Ectodermal cell (in vitro differentiated cells): Measurements from ENCODE around the gene NOX4.
"Not testable (repeated sequence)": the region's sequence is repeated elsewhere in the genome, so short reads cannot be mapped to it uniquely, and the experiment has no call there.

Experiments
- H3K27ac ChIP-seq: 2 replicates; pipeline ENCODE4 v1.7.0; 2013; ENCODE audit warnings: mild to moderate bottlenecking, low read depth, low read length; ENCODE audit not compliant: insufficient read depth, poor library complexity, severe bottlenecking
- H3K27me3 ChIP-seq: 2 replicates; pipeline ENCODE4 v1.7.0; 2013; ENCODE audit warnings: mild to moderate bottlenecking, low read length; ENCODE audit not compliant: insufficient read depth, control insufficient read depth, poor library complexity, severe bottlenecking
- H3K36me3 ChIP-seq: one replicate; pipeline ENCODE4 v1.7.0; 2013; ENCODE audit warnings: low read length; ENCODE audit not compliant: control insufficient read depth, insufficient read depth
- H3K4me1 ChIP-seq: one replicate; pipeline ENCODE4 v1.7.0; 2013; ENCODE audit warnings: low read length; ENCODE audit not compliant: control insufficient read depth, insufficient read depth
- H3K4me3 ChIP-seq: 2 replicates; pipeline ENCODE4 v1.7.0; 2013; ENCODE audit warnings: low read depth, low read length, control low read depth; ENCODE audit not compliant: insufficient read depth
- H3K9me3 ChIP-seq: 2 replicates; pipeline ENCODE4 v1.7.0; 2013; ENCODE audit warnings: mild to moderate bottlenecking, low read length, moderate library complexity; ENCODE audit not compliant: control insufficient read depth
- whole genome bisulfite sequencing, 2 experiments: methylation state at CpG; one replicate each; pipeline ENCODE4 v1.1.7; 2013; ENCODE audit warnings: missing lambda C conversion rate in 2 of 2; 5-methylcytosine and 5-hydroxymethylcytosine counted together

The NOX4 gene

DNA sequence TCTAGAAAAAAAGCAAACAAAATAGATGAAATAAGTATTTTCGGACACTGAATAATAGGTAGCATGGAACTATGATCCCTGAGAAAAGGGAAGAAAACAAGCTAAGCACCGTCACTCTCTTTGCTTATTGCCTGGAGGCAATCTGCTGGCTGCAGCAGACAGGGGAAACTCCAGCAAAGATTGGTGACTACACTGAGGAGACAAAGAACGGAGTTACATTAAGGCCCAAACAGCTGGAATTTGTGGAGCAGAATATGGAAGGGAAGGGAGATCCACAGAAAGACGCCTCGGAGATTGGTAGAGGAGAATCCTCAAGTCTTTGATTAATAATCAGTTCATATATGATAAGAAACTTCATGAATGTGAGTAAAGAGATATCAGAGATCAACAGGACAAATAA is 163.3 kb downstream of the NOX4 start:
- Histone ChIP-seq H3K27me3 (no peaks in the 10 kb centered on the region), H3K4me1 (no peaks in the 10 kb centered on the region), H3K36me3 (no peaks in the 10 kb centered on the region), H3K27ac (no peak overlapping the region), H3K9me3 (no peaks in the 10 kb centered on the region), H3K4me3 (no peak overlapping the region)
- 67 to 71% methylated on average over 4 to 5 of the region's 5 CpGs for WGBS, 2 experiments

DNA sequence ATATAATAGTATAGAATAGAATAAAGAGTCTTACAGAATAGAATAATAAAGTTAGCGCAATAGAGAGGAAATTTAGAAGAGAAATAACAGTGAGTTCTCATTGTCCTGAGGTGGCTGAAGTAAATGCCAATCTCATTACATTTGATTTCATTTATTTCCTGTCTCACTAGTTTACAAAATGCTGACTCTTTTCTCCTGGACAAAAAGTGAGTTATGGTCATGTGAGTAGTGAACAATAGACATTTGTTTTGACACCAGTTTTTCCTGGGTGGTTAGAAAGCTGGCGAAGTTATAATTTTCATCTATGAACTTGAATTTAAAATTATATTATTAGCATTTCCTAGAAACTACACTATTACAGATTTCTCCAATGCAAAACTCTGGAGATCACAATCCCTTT is 169.8 kb downstream of the NOX4 start:
- WGBS, 2 experiments, result no CpG with 5 or more reads among the region's 2 CpGs
- Histone ChIP-seq H3K4me3 (no peak overlapping the region), H3K27me3 (no peaks in the 10 kb centered on the region), H3K27ac (no peak overlapping the region), H3K36me3 (no peaks in the 10 kb centered on the region), H3K4me1 (no peaks in the 10 kb centered on the region), H3K9me3 (no peaks in the 10 kb centered on the region)

DNA sequence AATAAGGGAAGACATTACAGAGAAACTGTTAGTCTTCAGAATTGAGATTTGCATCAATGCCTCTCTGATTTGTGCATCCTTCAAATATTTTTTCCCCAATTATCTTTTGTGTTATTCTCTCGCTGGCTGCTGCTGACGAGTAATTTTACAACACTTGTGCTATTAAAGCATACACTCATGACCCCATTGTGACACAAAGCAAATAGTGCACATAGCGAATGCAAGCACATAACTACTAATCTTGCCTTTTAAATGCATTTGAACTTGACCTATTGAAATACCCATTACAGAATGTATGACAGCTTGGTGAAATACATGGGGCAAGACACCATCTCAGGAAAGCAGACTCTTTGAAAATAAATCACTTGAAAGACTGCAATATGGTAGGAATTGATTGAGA is 180.6 kb downstream of the NOX4 start:
- H3K4me3 ChIP-seq, H3K4me1 ChIP-seq, H3K27ac ChIP-seq, H3K36me3 ChIP-seq, H3K9me3 ChIP-seq, H3K27me3 ChIP-seq: not testable (repeated sequence)
- WGBS, 2 experiments, result 97 to 99% methylated on average over 3 of the region's 3 CpGs

DNA sequence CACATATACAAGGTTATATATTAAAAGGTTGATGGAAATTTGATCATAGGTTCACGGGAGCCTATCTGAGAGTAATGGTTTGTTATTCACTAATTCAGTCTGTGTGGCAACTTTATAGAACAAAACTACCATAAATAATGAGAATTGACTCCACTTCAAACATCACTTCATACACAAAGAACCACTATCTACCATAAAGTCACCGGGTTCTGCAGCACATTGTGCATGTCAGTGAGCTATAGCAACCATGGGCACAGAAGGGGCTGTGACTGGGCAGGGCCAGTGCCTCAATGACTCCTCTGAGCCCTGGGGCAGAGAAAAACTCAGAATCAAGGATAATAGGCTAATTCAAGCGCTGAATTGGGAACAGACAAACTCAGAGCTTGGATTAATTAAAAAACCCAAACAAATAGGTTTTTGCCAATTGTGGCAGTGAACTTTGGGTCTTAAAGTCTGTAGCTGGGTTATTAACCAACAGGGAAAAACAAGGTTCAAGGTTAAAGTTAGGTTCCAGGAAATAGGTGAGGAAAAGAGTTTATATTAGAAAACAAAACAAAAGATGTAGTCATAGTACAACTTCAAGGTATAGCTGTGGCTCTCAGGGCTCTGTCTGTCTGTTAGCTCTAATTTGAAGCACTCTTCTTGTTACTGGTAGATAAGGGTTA is 181.7 kb downstream of the NOX4 start:
- not testable (repeated sequence) for H3K36me3 ChIP-seq, H3K27ac ChIP-seq, H3K9me3 ChIP-seq, H3K27me3 ChIP-seq, H3K4me1 ChIP-seq, H3K4me3 ChIP-seq
- 96 to 100% methylated on average over 2 of the region's 3 CpGs for WGBS, 2 experiments

DNA sequence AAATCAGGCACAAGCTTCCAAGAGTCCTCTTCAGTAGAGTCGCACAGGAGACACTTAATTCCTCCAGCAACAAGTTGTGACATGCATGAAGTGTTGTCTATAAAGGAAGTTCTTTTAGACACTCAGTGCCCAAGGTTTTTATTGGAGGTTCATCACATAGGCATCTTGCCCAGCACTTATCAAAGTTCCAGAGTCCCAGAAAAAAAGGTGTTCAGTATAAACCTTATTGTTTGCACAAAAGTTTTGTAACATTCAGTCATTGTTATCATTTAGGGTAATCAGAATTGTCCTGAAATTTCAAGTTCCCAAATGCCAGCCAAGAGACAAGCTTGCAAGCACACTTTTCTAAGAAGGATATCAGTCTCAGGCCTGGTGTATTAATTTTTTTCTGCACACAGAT is 182.9 kb downstream of the NOX4 start:
- H3K4me1 ChIP-seq, H3K27ac ChIP-seq, H3K36me3 ChIP-seq, H3K4me3 ChIP-seq, H3K9me3 ChIP-seq, H3K27me3 ChIP-seq: not testable (repeated sequence)
- 93 to 97% methylated on average over 1 of the region's 1 CpG for WGBS, 2 experiments

DNA sequence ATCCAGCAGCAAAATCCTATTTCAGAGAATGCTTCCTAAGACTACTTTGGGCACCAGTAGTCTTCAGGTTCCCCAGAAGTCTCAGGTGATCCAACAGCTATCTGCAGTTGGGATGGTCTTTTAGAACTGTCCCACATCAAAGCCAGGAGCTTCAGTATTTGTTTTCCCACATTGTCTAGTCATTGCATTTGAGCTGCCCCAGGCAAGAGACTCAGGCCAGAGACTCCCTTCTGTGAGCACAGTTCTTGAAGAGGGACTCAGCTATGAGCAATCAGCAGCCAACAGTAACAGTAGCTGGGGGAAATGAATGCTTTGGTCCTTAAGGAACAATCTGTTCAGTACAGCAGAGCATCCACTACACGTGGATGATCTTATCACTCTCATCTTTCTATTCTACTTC is 188.1 kb downstream of the NOX4 start:
- H3K4me3 ChIP-seq, H3K36me3 ChIP-seq, H3K27ac ChIP-seq, H3K9me3 ChIP-seq, H3K27me3 ChIP-seq, H3K4me1 ChIP-seq: not testable (repeated sequence)
- 85 to 88% methylated on average over 1 of the region's 1 CpG for WGBS, 2 experiments

DNA sequence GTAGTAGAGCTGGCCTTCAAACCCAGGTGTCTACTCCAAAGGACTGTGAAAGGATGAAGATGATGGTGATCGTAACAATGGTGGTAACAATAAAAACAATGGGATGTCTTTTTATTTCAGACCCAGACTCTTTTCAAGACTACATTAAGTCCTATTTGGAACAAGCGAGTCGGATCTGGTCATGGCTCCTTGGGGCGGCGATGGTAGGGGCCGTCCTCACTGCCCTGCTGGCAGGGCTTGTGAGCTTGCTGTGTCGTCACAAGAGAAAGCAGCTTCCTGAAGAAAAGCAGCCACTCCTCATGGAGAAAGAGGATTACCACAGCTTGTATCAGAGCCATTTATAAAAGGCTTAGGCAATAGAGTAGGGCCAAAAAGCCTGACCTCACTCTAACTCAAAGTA is 196.2 kb downstream of the NOX4 start:
- H3K27ac ChIP-seq, result peak overlapping the region; percentile 1
- not testable (repeated sequence) for H3K9me3 ChIP-seq, H3K36me3 ChIP-seq, H3K4me1 ChIP-seq, H3K27me3 ChIP-seq, H3K4me3 ChIP-seq
- 46% methylated on average over 5 of the region's 7 CpGs; no CpG with 5 or more reads in 1 of the 2 experiments for WGBS, 2 experiments

DNA sequence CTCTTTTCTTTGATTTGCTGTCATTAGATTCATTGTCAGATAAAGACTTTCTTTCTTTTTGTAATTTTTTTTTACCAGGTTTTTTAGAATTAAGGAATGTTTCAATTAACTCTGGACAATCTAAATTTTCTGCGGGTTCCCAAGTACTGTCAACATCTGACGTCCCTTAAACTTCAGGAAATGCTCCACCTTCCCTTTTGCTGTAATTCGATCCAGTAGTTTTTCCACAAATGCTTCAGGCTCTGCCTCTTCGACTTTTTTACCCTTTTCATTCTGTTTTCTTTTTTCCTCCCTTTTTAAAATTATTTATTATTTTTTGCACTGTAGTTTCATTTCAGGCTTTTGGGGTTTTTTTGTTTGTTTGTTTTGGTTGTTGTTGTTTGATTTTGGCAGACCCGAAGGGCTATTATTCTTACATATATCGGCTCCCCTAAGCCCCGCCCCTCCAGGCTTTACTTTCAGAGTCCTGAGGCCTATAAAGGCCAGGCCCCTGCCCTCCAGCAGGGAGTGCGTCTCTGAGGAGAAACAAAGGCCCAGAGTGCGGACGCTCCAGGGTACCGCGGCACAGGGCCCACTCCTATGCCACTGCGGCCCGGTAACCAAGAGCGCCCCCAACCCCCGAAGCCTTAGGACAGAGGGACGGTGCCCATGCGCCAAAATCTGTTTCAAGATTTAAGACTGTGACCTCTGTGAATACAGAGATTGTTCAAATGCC is 197.1 kb downstream of the NOX4 start:
- peak overlapping the region; percentile 9 for H3K27ac ChIP-seq
- WGBS, 2 experiments, result 13 to 16% methylated on average over 17 to 18 of the region's 18 CpGs
- no peaks in the 10 kb centered on the region for H3K9me3 ChIP-seq
- no peaks in the 10 kb centered on the region for H3K27me3 ChIP-seq
- H3K4me1 ChIP-seq, result no peaks in the 10 kb centered on the region
- H3K4me3 ChIP-seq, result peak overlapping the region; percentile 14
- no peaks in the 10 kb centered on the region for H3K36me3 ChIP-seq

DNA sequence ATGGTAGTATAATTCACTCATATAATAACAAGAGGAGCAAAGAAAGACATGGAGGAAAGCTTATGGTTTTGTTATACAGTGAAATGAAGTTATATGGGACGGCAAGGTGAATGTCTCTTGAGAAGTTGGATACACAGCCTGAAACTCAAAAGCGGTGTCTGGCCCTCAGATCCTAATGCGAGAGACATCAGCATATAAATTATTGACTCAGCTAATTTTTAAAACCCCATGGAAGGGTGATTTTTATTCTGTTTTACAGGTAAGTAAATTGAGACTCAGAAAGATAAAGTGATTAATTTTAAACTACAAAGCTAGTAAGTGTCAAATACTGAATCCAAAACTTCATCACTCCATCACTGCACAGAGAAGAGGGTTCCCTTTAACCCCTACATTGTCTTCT is 203.2 kb downstream of the NOX4 start:
- not testable (repeated sequence) for H3K27ac ChIP-seq, H3K27me3 ChIP-seq, H3K36me3 ChIP-seq, H3K9me3 ChIP-seq, H3K4me3 ChIP-seq, H3K4me1 ChIP-seq
- WGBS, 2 experiments, result 94 to 100% methylated on average over 1 to 3 of the region's 3 CpGs

DNA sequence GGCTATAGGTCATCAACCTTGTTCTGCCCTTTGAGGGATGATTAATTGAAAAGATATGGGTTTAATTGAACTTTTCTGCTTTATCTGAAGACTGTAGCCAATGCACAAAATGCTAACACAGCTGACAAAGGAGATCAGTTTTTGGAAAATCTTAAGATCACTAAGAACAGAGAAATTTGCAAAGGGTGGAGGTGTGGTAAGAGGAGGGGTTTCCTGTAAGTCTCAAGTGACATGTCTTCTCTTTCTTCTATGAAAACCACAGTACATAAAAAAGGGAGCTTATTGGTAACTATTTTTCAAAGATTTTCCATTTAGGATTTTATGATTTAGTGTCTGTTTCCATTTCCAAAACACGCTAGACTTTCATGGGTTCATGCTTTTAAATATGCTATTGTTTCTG is 204.6 kb downstream of the NOX4 start:
- H3K27me3 ChIP-seq, H3K4me3 ChIP-seq, H3K36me3 ChIP-seq, H3K27ac ChIP-seq, H3K4me1 ChIP-seq, H3K9me3 ChIP-seq: not testable (repeated sequence)
- WGBS, 2 experiments, result 100% methylated on average over 1 of the region's 1 CpG; no CpG with 5 or more reads in 1 of the 2 experiments
